OCI-LY7 (cell line): Measurements from ENCODE around the gene CIB2. TPM values are rescaled to one million over a fixed set of nuclear protein-coding genes. Genes with fewer than 3 reads are reported as not detected.

Source experiments
- BruUV-seq: library from RNA; stranded (reverse); fragments of 400-500 nt; replicated peaks from 2 replicates; lab custom pipeline; 2021; lab: Mats Ljungman, UMichigan
- CTCF ChIA-PET: fragments of 300-600 bp; sonication (Branson Sonifier 250); formaldehyde crosslinking; loops from one replicate; lab custom pipeline; 2022; ENCODE audit warnings: antibody characterized with exemption; ENCODE audit not compliant: unreplicated experiment; lab: Charles Lee
- POLR2A ChIA-PET: fragments of 300-600 bp; sonication (Branson Sonifier 250); formaldehyde crosslinking; loops from one replicate; lab custom pipeline; 2022; ENCODE audit warnings: antibody characterized with exemption; lab: Charles Lee
- DNase-seq: peaks from one replicate; pipeline ENCODE4 v3.0.0-alpha.2; 2015; ENCODE audit warnings: low spot score
- H2AFZ ChIP-seq: fragments of 200-600 bp; sonication (generic), shearing (Covaris generic); 2 replicates; pipeline ENCODE4 v1.6.1; 2014; ENCODE audit warnings: mild to moderate bottlenecking, antibody characterized with exemption, low read length, moderate library complexity
- H3K27ac ChIP-seq: fragments of 200-600 bp; sonication (generic); 2 replicates; pipeline ENCODE4 v1.5.1; 2014; ENCODE audit warnings: mixed run types, low read depth, mild to moderate bottlenecking, moderate library complexity, low read length, inconsistent platforms; ENCODE audit not compliant: poor library complexity, severe bottlenecking
- H3K36me3 ChIP-seq: fragments of 200-600 bp; sonication (generic); 2 replicates; pipeline ENCODE4 v1.6.1; 2014; ENCODE audit warnings: mild to moderate bottlenecking, antibody characterized with exemption, low read length, moderate library complexity, mixed read lengths; ENCODE audit not compliant: insufficient read depth
- H3K4me1 ChIP-seq: fragments of 200-600 bp; sonication (generic); 2 replicates; pipeline ENCODE4 v1.5.1; 2014; ENCODE audit warnings: mild to moderate bottlenecking, low read length; ENCODE audit not compliant: insufficient read depth, poor library complexity, severe bottlenecking
- H3K4me2 ChIP-seq: fragments of 200-600 bp; sonication (generic); 2 replicates; pipeline ENCODE4 v1.6.1; 2014; ENCODE audit warnings: mild to moderate bottlenecking, low read length
- H3K4me3 ChIP-seq: fragments of 200-600 bp; sonication (generic); 2 replicates; pipeline ENCODE4 v1.5.1; 2014; ENCODE audit warnings: mild to moderate bottlenecking, low read depth, low read length; ENCODE audit not compliant: poor library complexity, severe bottlenecking
- H3K79me2 ChIP-seq: fragments of 200-600 bp; sonication (generic); 2 replicates; pipeline ENCODE4 v1.6.1; 2016; ENCODE audit warnings: low read depth, mild to moderate bottlenecking, low read length, moderate library complexity, mixed read lengths; ENCODE audit not compliant: insufficient read depth
- H3K9me2 ChIP-seq: fragments of 200-600 bp; sonication (generic); 2 replicates; pipeline ENCODE4 v1.6.1; 2016; ENCODE audit warnings: mild to moderate bottlenecking, low read length, mixed read lengths; ENCODE audit not compliant: insufficient read depth
- H3K9me3 ChIP-seq: fragments of 200-600 bp; sonication (generic); 2 replicates; pipeline ENCODE4 v1.6.1; 2014; ENCODE audit warnings: mild to moderate bottlenecking, mixed run types, low read length, mixed read lengths
- H4K20me1 ChIP-seq: fragments of 200-600 bp; sonication (generic); 2 replicates; pipeline ENCODE4 v1.6.1; 2014; ENCODE audit warnings: mild to moderate bottlenecking, antibody characterized with exemption, low read length, moderate library complexity, mixed read lengths; ENCODE audit not compliant: insufficient read depth
- CTCF ChIP-seq: fragments of 200-600 bp; sonication (generic); conservative IDR thresholded peaks from 2 replicates; pipeline ENCODE4 v1.5.1; 2014; ENCODE audit warnings: mild to moderate bottlenecking, antibody characterized with exemption, low read length, moderate library complexity, mixed read lengths
- EZH2phosphoT487 ChIP-seq: fragments of 200-600 bp; sonication (generic); IDR thresholded peaks from 2 replicates; pipeline ENCODE4 v1.6.1; 2018; ENCODE audit warnings: low read depth, borderline replicate concordance, mild to moderate bottlenecking, mixed run types, antibody characterized with exemption, low read length, moderate library complexity, mixed read lengths
- intact Hi-C: fragments of 100-400 bp; cut with micrococcal nuclease; formaldehyde crosslinking; loops from one replicate; pipeline ENCODE4 v1.10.0; 2022; ENCODE audit not compliant: unreplicated experiment
- total RNA-seq, 2 experiments: library from RNA; depleted of rRNA in 1 of 2; stranded (reverse); fragments of >200 nt in 1 of 2; shearing (Covaris generic) in 1 of 2; gene quantifications; 2 replicates each; pipeline ENCODE4 v1.2.3, GENCODE V29; 2014 to 2022

The CIB2 gene
- total RNA-seq, 2 experiments from 2014 or later = 0.36 to 5.0 TPM

DNA sequence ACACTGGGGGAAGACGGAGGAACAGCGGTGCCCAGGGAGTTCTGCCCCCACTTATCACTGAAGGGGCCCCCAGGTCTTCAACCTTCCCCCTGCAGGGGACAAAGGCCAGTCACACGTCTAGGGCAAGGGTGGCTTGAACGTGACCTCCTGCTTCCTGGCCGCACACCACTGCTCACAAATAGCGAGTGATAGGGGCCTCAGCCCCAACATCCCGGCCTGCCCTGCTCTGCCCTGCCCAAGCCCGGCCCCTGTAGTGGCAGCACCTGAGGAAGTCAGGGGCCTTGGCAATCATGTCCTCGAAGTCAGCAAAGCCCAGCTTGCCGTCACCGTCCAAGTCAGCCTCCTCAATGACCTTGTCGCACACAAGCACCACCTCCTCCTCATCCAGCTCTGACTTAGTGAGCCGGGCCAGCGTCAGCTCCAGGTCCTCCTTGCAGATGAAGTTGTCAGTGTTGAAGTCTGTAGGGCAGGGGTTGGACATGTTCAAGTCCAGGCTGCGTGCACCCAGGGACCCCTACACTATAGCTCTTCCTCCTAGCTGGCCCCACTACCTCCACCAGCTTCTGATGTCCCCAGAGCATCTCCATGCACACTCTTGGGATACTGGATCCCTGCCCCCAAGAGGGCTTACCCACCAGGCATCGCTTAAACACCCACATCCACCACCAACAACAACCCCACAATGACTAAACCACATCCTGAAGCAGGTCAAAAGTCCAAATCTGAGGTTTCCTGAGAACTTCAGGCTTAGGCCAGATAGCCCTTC, 25.6 kb downstream of the CIB2 start:
- H3K4me2 ChIP-seq = no peak overlapping the region
- H3K4me3 ChIP-seq = no peak overlapping the region
- no peaks in the 10 kb centered on the region for H3K9me3 ChIP-seq
- CTCF ChIA-PET = no interaction called here
- no peaks in the 10 kb centered on the region for H3K36me3 ChIP-seq
- intact Hi-C loops = no loop called here
- POLR2A ChIA-PET = no interaction called here
- no peak overlapping the region for H3K27ac ChIP-seq
- TF ChIP-seq EZH2phosphoT487 (no peak), CTCF (no peak)
- BruUV-seq = no TSS peak
- H3K9me2 ChIP-seq = no peaks in the 10 kb centered on the region
- H3K4me1 ChIP-seq = no peaks in the 10 kb centered on the region
- H4K20me1 ChIP-seq = no peaks in the 10 kb centered on the region
- DNase-seq = no peak
- H3K79me2 ChIP-seq = no peaks in the 10 kb centered on the region
- no peak overlapping the region for H2AFZ ChIP-seq

DNA sequence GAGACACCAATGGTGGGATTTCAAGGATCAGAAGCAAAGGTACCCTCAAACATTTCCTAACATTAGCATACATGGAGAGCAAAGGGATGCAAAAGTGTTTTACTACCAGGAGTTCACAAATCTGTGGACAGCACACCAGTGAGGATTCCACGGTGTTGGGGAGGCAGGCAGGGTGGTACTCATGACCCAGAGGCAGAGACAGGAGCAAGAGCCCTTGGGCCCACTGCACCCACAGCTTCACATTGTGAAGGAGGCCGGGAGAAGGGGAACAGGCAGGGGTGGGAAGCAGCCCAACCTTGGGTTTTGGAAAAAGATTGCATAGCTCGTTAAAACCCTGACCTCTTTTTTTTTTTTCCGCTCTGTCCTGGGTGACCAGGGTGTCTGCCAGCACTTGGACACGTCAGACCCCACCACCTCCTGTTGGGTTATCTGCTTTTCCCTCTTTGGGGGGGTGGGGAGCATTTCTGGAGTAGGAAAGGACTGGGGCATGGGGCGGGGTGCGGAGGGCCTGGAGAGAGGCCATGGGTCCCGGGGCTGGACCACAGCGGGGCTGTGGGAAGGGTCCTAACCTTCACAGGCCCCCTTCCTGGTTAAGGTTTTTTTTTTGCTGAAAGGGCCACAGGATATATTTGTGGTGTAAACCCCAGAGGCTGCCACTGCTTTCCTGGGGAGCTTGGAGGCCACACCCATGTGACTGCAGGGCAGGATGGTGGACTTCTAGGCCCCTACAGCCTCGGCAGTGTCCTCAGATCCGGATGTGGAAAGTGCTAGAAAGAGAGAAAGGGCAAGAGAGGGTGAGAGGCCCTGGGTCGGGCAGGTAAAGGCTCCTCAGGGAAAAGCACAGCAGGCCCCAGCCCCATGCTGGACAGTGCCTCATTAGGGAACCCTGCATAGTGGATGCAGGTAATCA, 26.4 kb downstream of the CIB2 start:
- no peaks in the 10 kb centered on the region for H3K4me1 ChIP-seq

More for the DNA sequence above, 26.4 kb downstream of the CIB2 start:
- H3K9me3 ChIP-seq = no peaks in the 10 kb centered on the region
- ChIA-PET POLR2A (no interaction called here), CTCF (interaction anchor here (0.6 kb wide), 1 partner anchor 138 kb away, joined by 3 read pairs; no protein-coding TSS in a partner anchor)
- no peaks in the 10 kb centered on the region for H3K36me3 ChIP-seq
- no peak for DNase-seq
- no peaks in the 10 kb centered on the region for H4K20me1 ChIP-seq
- no peaks in the 10 kb centered on the region for H3K9me2 ChIP-seq
- no peaks in the 10 kb centered on the region for H3K79me2 ChIP-seq
- no peak overlapping the region for H3K4me2 ChIP-seq
- no peak overlapping the region for H3K4me3 ChIP-seq
- no peak overlapping the region for H3K27ac ChIP-seq
- TF ChIP-seq EZH2phosphoT487 (no peak), CTCF (no peak)
- intact Hi-C loops = no loop called here
- H2AFZ ChIP-seq = no peak overlapping the region
- no TSS peak for BruUV-seq
